ENCODE data around the gene PRKAA1.

- TF ChIP-seq CTCF (conservative IDR thresholded peaks at IDR 0.05; ENCODE audit: low read depth, low read length) (no peak), EZH2phosphoT487 (IDR thresholded peaks at IDR 0.05; ENCODE audit: borderline replicate concordance, low read length) (no peak)
These were observed 30.8 kb upstream of the PRKAA1 start for GRCh38 chr5:40828690-40829661.

All from PC-3 (cell line).